Gastroesophageal sphincter (tissue), 3 donors: ENCODE measurements around the gene ADAR.

Source experiments
- CTCF ChIP-seq, 4 experiments: fragments of 200-600 bp in 2 of 4; fragments of 450-650 bp in 2 of 4; sonication (generic) in 1 of 4; IDR thresholded peaks; one replicate each; pipeline ENCODE4 v1.5.1; 2017 to 2019; ENCODE audit warnings: antibody characterized with exemption in 4 of 4, mild to moderate bottlenecking in 2 of 4, moderate library complexity in 2 of 4
- EP300 ChIP-seq: sonication (generic); formaldehyde crosslinking; IDR thresholded peaks from one replicate; pipeline ENCODE4 v1.6.1; 2017; ENCODE audit warnings: antibody characterized with exemption, mild to moderate bottlenecking
- POLR2A ChIP-seq, 2 donors: fragments of 450-650 bp; IDR thresholded peaks; one replicate each; pipeline ENCODE4 v1.6.1; 2017; ENCODE audit warnings: antibody characterized with exemption in 2 of 2, mild to moderate bottlenecking in 2 of 2, moderate library complexity in 1 of 2
- POLR2AphosphoS5 ChIP-seq: sonication (generic); formaldehyde crosslinking; IDR thresholded peaks from one replicate; pipeline ENCODE4 v1.6.1; 2017; ENCODE audit warnings: antibody characterized with exemption

GRCh38 chr1:154599658-154600057 lies 8.3 kb downstream of the ADAR start:
- no peak for TF ChIP-seq CTCF (IDR thresholded peaks at IDR 0.05)
- no peak for TF ChIP-seq POLR2AphosphoS5
- TF ChIP-seq EP300: no peak
- TF ChIP-seq POLR2A (IDR thresholded peaks at IDR 0.05): no peak
